ENCODE results near the gene QPRT.
"Not testable (repeated sequence)": the region's sequence is repeated elsewhere in the genome, so short reads cannot be mapped to it uniquely, and the experiment has no call there.

Gene QPRT

GRCh38 chr16:29714396-29714795 lies 35.4 kb downstream of the QPRT start:
- no peak for DNase-seq (ENCODE audit: extremely low read depth in 1 of 2, low read depth in 1 of 2)

DNA sequence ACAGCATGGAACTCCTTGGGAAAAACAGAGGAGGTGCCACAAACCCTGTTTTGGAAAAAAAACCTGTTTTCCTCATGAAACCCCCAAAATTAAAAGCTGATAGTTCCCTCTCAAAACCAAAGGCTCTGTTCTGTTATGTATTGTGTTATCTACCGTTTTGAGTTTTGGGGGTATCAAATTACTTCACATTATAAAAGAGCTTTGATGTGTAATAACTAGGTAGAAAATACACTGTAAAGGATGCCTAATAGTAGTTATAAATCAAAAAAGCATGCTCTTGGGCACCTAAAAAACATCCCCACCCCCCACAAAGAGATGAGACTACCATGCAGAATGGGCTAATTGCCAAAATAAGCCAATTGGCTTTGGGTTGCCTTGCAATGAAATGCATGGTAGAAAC lies 36.0 kb downstream of the QPRT start:
- DNase-seq (ENCODE audit: extremely low read depth in 1 of 2, low read depth in 1 of 2): no peak

GRCh38 chr16:29717113-29717512 lies 38.1 kb downstream of the QPRT start:
- no peak for DNase-seq (ENCODE audit: extremely low read depth in 1 of 2, low read depth in 1 of 2)

DNA sequence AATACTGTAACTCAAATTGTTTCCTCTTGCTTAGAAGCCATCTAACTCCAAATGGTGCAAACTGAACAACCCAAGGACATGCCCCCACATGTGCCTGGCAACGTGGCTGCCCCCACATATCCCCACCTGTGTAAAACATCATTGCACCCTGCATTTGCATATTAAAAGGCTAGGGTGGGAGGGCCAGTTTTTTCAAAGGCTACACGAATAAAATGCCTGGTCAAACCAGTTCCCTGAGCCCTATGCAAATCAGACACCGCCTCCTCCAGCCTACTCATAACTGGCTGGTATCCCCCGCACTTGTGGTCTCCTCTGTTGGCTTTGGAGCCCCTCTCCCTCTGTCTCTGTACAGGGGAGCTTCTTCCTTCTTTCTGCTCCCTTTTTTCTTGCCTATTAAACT lies 40.1 kb downstream of the QPRT start:
- no peak for DNase-seq (ENCODE audit: extremely low read depth in 1 of 2, low read depth in 1 of 2)

- DNase-seq (ENCODE audit: extremely low read depth in 1 of 2, low read depth in 1 of 2): no peak
Measured at GRCh38 chr16:29720703-29721102, 41.7 kb downstream of the QPRT start.

- DNase-seq (ENCODE audit: extremely low read depth in 1 of 2, low read depth in 1 of 2): not testable (repeated sequence)
Measured at GRCh38 chr16:29721167-29721879, 42.3 kb downstream of the QPRT start.

GRCh38 chr16:29726845-29727377 lies 47.9 kb downstream of the QPRT start:
- DNase-seq (ENCODE audit: extremely low read depth in 1 of 2, low read depth in 1 of 2): no peak

GRCh38 chr16:29727452-29727851 lies 48.5 kb downstream of the QPRT start:
- no peak for DNase-seq (ENCODE audit: extremely low read depth in 1 of 2, low read depth in 1 of 2)

- no peak for DNase-seq (ENCODE audit: extremely low read depth in 1 of 2, low read depth in 1 of 2)
Measured at GRCh38 chr16:29729116-29729521, 50.1 kb downstream of the QPRT start.

DNA sequence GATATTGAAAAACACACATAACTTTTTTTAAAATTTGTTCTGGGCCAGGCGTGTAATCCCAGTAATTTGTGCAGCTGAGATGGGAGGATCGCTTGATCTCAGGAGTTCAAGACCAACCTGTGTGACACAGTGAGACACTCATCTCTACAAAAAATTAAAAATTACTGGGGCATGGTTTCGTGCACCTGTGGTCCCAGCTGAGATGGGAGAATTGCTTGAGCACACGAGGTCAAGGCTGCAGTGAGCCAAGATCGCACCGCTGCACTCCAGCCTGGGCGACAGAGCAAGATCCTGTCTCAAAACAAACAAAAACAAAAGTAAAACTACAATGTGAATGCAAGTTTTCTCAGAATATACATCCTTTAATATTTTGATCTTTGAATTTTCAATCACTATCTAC lies 51.7 kb downstream of the QPRT start:
- no peak for DNase-seq (ENCODE audit: extremely low read depth in 1 of 2, low read depth in 1 of 2)

- not testable (repeated sequence) for DNase-seq (ENCODE audit: extremely low read depth in 1 of 2, low read depth in 1 of 2)
Measured at GRCh38 chr16:29731768-29732601, 53.0 kb downstream of the QPRT start.

GRCh38 chr16:29734786-29735185 lies 55.8 kb downstream of the QPRT start:
- DNase-seq (ENCODE audit: extremely low read depth in 1 of 2, low read depth in 1 of 2): no peak

DNA sequence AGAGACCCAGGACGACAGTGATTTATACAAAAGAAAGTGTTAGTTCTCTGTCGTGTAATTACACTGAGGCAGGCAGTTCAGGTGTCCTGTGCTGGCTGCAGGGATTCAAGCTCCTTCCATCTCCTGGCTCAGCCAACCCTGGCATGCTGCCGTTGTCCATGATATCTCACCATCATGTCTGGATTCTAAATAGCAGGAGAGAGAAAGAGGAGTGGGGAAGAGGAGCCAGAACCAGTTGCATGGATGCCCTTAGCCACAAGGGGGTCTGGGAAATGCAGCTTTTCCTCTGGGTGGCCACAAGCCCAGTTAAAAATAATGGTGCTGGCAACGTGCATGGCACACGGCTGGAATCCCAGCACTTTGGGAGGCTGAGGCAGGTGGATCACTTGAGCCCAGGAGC lies 57.1 kb downstream of the QPRT start:
- DNase-seq (ENCODE audit: extremely low read depth in 1 of 2, low read depth in 1 of 2): no peak

GRCh38 chr16:29736764-29737163 lies 57.8 kb downstream of the QPRT start:
- no peak for DNase-seq (ENCODE audit: extremely low read depth in 1 of 2, low read depth in 1 of 2)

DNA sequence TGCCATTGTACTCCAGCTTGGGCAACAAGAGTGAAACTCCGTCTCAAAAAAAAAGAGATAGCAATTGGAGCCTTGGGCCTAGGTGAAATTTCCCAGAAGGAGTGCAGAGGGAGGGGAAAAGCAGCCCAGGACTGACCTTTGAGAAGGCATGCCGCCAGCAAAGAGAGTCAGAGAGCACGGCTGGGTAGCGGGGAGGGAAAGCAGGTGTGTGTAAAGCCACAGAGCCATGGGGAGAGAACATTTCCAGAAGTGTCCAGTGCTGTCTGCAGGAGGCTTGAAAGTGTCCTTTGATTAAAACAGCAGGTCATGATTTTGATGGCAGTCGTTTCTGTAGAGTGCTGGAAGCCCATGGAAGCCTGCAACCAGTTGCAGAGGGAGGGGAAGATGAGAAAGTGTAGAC lies 58.7 kb downstream of the QPRT start:
- DNase-seq (ENCODE audit: extremely low read depth in 1 of 2, low read depth in 1 of 2): no peak

GRCh38 chr16:29738514-29738913 lies 59.5 kb downstream of the QPRT start:
- DNase-seq (ENCODE audit: extremely low read depth in 1 of 2, low read depth in 1 of 2): no peak

DNA sequence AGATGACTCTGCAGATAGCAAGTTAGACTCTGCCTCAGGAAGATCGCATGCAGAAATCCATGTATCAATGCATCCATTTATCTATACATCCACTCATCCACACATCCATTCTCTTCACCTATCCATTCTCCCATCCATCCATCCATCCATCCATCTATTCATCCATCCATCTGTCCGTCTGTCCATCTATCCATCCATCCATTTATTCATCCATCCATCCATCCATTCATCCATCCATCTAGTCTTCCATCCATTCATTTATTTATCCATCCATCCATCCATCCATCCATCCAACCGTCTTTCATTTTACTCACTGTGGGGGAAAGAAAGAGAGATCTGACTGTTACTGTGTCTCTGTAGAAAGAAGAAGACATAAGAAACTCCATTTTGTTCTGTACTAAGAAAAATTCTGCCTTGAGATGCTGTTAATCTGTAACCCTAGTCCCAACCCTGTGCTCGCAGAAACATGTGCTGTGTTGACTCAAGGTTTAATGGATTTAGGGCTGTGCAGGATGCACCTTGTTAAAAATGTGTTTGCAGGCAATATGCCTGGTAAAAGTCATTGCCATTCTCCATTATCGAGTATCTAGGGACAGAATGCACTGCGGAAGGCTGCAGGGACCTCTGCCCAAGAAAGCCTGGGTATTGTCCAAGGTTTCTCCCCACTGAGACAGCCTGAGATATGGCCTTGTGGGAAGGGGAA lies 61.1 kb downstream of the QPRT start:
- DNase-seq (ENCODE audit: extremely low read depth in 1 of 2, low read depth in 1 of 2): not testable (repeated sequence)

DNA sequence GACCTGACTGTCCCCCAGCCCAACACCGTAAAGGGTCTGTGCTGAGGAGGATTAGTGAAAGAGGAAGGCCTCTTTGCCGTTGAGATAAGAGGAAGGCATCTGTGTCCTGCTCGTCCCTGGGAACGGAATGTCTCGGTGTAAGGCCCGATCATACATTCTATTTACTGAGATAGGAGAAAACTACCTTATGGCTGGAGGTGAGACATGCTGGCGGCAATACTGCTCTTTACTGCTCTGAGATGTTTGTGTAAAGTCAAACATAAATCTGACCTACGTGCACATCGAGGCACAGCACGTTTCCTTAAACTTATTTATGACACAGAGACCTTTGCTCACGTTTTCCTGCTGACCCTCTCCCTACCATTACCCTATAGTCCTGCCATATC lies 61.6 kb downstream of the QPRT start:
- DNase-seq (ENCODE audit: extremely low read depth in 1 of 2, low read depth in 1 of 2): not testable (repeated sequence)

DNA sequence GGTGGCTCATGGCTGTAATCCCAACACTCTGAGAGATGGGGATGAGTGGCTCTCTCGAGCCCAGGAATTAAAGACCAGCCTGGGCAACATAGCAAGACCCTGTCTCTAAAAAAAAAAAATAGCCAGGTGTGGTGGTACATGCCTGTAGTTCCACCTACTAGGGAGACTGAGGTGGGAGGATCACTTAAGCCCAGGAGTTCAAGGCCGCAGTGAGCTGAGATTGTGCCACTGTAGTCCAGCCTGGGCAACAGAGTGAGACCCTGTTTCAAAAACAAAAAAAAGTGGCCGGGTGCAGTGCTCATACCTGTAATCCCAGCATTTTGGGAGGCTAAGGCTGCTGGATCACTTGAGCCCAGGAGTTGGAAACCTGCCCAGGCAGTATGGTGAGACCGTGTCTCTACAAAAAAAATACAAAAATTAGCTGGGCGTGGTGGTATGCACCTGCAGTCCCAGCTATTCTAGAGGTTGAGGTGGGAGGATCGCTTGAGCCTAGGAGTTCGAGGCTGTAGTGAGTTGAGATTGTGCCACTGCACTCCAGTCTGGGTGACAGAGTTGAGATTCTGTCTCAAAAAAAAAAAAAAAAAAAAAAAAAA lies 63.8 kb downstream of the QPRT start:
- no peak for DNase-seq (ENCODE audit: extremely low read depth in 1 of 2, low read depth in 1 of 2)

GRCh38 chr16:29743475-29743826 lies 64.5 kb downstream of the QPRT start:
- no peak for DNase-seq (ENCODE audit: extremely low read depth in 1 of 2, low read depth in 1 of 2)
